SK-N-MC (cell line): ENCODE measurements around the gene TACC3.

Experiments used
- EZH2 ChIP-seq: fragments of 200-600 bp; sonication (generic); IDR thresholded peaks from one replicate; pipeline ENCODE4 v1.6.1; 2017; ENCODE audit warnings: antibody characterized with exemption
- FOXP2 ChIP-seq: optimal IDR thresholded peaks from 2 replicates; pipeline ENCODE3; 2011; ENCODE audit warnings: mild to moderate bottlenecking, moderate library complexity; ENCODE audit not compliant: insufficient read depth; ENCODE audit errors: extremely low read length, control extremely low read depth
- POLR2AphosphoS5 ChIP-seq: IDR thresholded peaks from 2 replicates; pipeline ENCODE4 v1.6.1; 2012; ENCODE audit warnings: mild to moderate bottlenecking, low read depth, low read length, borderline replicate concordance

- no peak for TF ChIP-seq EZH2
- no peak for TF ChIP-seq POLR2AphosphoS5
- no peak for TF ChIP-seq FOXP2
Observed at GRCh38 chr4:1755297-1755696, 34.0 kb downstream of the TACC3 start.
